Measurements from ENCODE around the gene WNT1. TPM values are rescaled to one million over a fixed set of nuclear protein-coding genes. Genes with fewer than 3 reads are reported as not detected.

The WNT1 gene
- total RNA-seq, 1 experiment from 2014 or later = not detected

DNA sequence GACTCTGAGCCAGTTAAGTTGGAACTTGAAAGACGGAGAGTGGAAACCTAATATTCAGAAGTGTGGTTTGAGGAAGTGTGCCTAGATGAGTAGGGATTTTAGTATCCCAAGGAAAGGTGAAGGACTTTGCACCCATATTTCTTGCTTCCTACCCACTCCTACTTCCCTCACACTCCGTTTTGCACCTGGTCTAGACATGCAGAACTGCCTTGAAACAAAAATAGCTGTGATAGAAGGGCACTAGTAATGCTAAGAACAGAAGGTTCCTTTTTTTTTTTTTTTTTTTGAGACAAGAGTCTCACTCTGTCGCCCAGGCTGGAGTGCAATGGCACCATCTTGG lies 20.1 kb upstream of the WNT1 start:
- TF ChIP-seq, protein P1, sequence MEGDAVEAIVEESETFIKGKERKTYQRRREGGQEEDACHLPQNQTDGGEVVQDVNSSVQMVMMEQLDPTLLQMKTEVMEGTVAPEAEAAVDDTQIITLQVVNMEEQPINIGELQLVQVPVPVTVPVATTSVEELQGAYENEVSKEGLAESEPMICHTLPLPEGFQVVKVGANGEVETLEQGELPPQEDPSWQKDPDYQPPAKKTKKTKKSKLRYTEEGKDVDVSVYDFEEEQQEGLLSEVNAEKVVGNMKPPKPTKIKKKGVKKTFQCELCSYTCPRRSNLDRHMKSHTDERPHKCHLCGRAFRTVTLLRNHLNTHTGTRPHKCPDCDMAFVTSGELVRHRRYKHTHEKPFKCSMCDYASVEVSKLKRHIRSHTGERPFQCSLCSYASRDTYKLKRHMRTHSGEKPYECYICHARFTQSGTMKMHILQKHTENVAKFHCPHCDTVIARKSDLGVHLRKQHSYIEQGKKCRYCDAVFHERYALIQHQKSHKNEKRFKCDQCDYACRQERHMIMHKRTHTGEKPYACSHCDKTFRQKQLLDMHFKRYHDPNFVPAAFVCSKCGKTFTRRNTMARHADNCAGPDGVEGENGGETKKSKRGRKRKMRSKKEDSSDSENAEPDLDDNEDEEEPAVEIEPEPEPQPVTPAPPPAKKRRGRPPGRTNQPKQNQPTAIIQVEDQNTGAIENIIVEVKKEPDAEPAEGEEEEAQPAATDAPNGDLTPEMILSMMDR (IDR thresholded peaks at IDR 0.05; ENCODE audit: insufficient read depth in 1 of 2, low read depth in 1 of 2, low read length in 1 of 2, severe bottlenecking in 1 of 2, unreplicated experiment in 1 of 2) = no peak
- Histone ChIP-seq H3K27me3 (replicated peaks; ENCODE audit: control insufficient read depth, insufficient read depth, low read length) (no peaks in the 10 kb centered on the region), H3K36me3 (ENCODE audit: control insufficient read depth, insufficient read depth, low read length) (no peaks in the 10 kb centered on the region), H3K9me3 (no peaks in the 10 kb centered on the region), H3K4me1 (peaks cover 8% of the 10 kb centered on the region; the same call in 1 of the 2 replicates), H3K4me3 (ENCODE audit: low read depth, low read length) (peak overlapping the region; percentile 79)
- Mint-ChIP-seq H3K4me3 (ENCODE audit: unreplicated experiment) (peak overlapping the region; percentile 89), H3K27ac (ENCODE audit: unreplicated experiment) (peak overlapping the region; percentile 87), H3K27me3 (ENCODE audit: insufficient read depth, unreplicated experiment) (no peaks in the 10 kb centered on the region), H3K36me3 (ENCODE audit: insufficient read depth, unreplicated experiment) (peaks cover 23% of the 10 kb centered on the region), H3K4me1 (ENCODE audit: low read depth, unreplicated experiment) (peaks cover 13% of the 10 kb centered on the region), H3K9me3 (ENCODE audit: unreplicated experiment) (no peaks in the 10 kb centered on the region)
- CTCF ChIA-PET = interaction anchor here (0.5 to 1.5 kb wide), 10 partner anchors 11 to 1242 kb away, joined by 3 to 23 read pairs (median 6); partner anchors contain the start of genes PRKAG1 and RHEBL1
- intact Hi-C loops (cut with micrococcal nuclease; ENCODE audit: unreplicated experiment) = no loop called here
- DNase-seq = no peak
- POLR2A ChIA-PET = interaction anchor here (0.6 to 1.0 kb wide), 8 partner anchors 13 to 230 kb away, joined by 3 to 11 read pairs (median 4); partner anchors contain the start of genes ADCY6 and WNT10B
- no TSS peak for BruUV-seq (replicated peaks)

DNA sequence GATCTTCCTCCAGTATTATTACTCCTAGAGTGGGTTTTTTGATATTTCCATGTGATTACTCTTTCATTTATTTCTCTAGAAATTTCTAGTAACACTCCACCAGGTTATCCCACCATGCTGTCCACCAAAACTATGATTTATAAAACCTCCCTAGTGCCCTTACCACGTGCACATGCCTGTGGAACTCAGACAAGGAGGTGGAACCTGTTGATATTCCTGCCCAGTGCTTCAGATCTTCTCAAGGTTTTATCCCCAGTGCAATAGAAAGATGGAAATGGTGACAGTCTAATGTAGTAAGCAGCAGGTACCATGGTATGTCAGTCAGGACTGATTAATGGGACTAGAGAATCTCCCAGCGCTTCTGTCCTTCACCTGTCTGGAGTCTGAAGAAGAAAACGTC lies 17.3 kb upstream of the WNT1 start:
- Mint-ChIP-seq H3K27ac (ENCODE audit: unreplicated experiment) (no peak overlapping the region), H3K9me3 (ENCODE audit: unreplicated experiment) (no peaks in the 10 kb centered on the region), H3K36me3 (ENCODE audit: insufficient read depth, unreplicated experiment) (peaks cover 17% of the 10 kb centered on the region), H3K4me1 (ENCODE audit: low read depth, unreplicated experiment) (peaks cover 13% of the 10 kb centered on the region), H3K4me3 (ENCODE audit: unreplicated experiment) (no peak overlapping the region), H3K27me3 (ENCODE audit: insufficient read depth, unreplicated experiment) (no peaks in the 10 kb centered on the region)
- CTCF ChIA-PET = interaction anchor here (1.0 to 1.2 kb wide), 3 partner anchors 17 to 36 kb away, joined by 3 to 6 read pairs (median 3); partner anchors contain the start of gene WNT1
- no peak overlapping the region for H3K4me3 ChIP-seq (ENCODE audit: low read depth, low read length)
- H3K4me1 ChIP-seq = peaks cover under 1% of the 10 kb centered on the region; the same call in 1 of the 2 replicates
- no peaks in the 10 kb centered on the region for H3K27me3 ChIP-seq (replicated peaks; ENCODE audit: control insufficient read depth, insufficient read depth, low read length)
- BruUV-seq (replicated peaks) = no TSS peak
- H3K36me3 ChIP-seq (ENCODE audit: control insufficient read depth, insufficient read depth, low read length) = no peaks in the 10 kb centered on the region
- POLR2A ChIA-PET = no interaction called here
- no peak for DNase-seq
- TF ChIP-seq, protein P1 (IDR thresholded peaks at IDR 0.05; ENCODE audit: insufficient read depth in 1 of 2, low read depth in 1 of 2, low read length in 1 of 2, severe bottlenecking in 1 of 2, unreplicated experiment in 1 of 2) = no peak
- intact Hi-C loops (cut with micrococcal nuclease; ENCODE audit: unreplicated experiment) = no loop called here
- H3K9me3 ChIP-seq = no peaks in the 10 kb centered on the region

DNA sequence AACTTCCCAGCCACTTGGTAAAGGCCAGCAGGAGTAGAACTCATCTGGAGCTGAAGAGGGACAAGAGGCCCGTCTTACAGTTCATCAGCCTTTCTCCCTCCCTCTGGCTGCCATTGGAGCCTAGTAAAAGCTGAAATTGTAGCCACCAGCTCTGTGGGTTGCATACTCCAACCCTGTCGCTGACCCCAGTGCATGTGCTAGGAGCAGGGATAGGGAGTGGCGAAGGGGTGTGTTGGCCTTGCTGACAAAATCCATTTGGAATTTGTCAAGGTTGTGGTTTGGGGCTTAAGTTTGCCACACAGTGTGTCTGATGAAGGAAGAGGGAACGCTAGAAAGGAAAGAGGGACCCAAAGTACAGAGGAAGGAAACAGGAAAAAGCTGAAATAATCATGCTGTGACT lies 16.8 kb upstream of the WNT1 start:
- no peak overlapping the region for H3K4me3 Mint-ChIP-seq (ENCODE audit: unreplicated experiment)
- peaks cover 12% of the 10 kb centered on the region for H3K36me3 Mint-ChIP-seq (ENCODE audit: insufficient read depth, unreplicated experiment)
- no TSS peak for BruUV-seq (replicated peaks)
- Histone ChIP-seq H3K4me3 (ENCODE audit: low read depth, low read length) (no peak overlapping the region), H3K27me3 (replicated peaks; ENCODE audit: control insufficient read depth, insufficient read depth, low read length) (no peaks in the 10 kb centered on the region), H3K36me3 (ENCODE audit: control insufficient read depth, insufficient read depth, low read length) (no peaks in the 10 kb centered on the region), H3K4me1 (no peaks in the 10 kb centered on the region; the same call in 1 of the 2 replicates), H3K9me3 (no peaks in the 10 kb centered on the region)
- H3K9me3 Mint-ChIP-seq (ENCODE audit: unreplicated experiment) = no peaks in the 10 kb centered on the region
- peaks cover 8% of the 10 kb centered on the region for H3K4me1 Mint-ChIP-seq (ENCODE audit: low read depth, unreplicated experiment)
- no peak for DNase-seq
- ChIA-PET POLR2A (no interaction called here), CTCF (interaction anchor here (1.0 to 1.2 kb wide), 3 partner anchors 16 to 36 kb away, joined by 3 to 6 read pairs (median 3); partner anchors contain the start of gene WNT1)
- no peak overlapping the region for H3K27ac Mint-ChIP-seq (ENCODE audit: unreplicated experiment)
- TF ChIP-seq, protein P1 (IDR thresholded peaks at IDR 0.05; ENCODE audit: insufficient read depth in 1 of 2, low read depth in 1 of 2, low read length in 1 of 2, severe bottlenecking in 1 of 2, unreplicated experiment in 1 of 2) = no peak
- no peaks in the 10 kb centered on the region for H3K27me3 Mint-ChIP-seq (ENCODE audit: insufficient read depth, unreplicated experiment)
- intact Hi-C loops (cut with micrococcal nuclease; ENCODE audit: unreplicated experiment) = no loop called here
